ENCODE data around the gene MRPL1. TPM values are rescaled to one million over a fixed set of nuclear protein-coding genes. Genes with fewer than 3 reads are reported as not detected.
"Not testable (repeated sequence)": the region's sequence is repeated elsewhere in the genome, so short reads cannot be mapped to it uniquely, and the experiment has no call there.

The MRPL1 gene
- total RNA-seq, 2 experiments from 2014 or later = 33.6 to 35.8 TPM

DNA sequence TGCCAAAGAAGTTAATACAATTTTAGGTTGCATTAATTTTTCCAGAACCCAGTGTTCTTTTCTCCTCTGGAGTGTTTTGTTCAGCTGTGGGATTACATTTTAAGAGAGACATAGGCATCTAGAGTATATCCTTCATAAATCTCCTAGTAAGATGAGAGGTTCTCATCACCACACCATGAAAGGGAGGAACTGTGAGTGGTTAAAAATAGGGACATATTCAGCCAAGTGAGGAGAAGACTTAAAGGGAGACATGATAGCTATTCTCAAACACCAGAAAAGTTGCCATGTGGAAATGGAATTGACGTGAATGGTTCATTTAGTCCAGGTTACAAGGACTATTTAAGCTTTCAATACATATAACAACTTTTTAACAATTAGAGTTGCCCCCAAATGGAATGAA is 6.5 kb upstream of the MRPL1 start:
- H3K4me3 Mint-ChIP-seq = no peak overlapping the region
- no peaks in the 10 kb centered on the region for H3K27me3 Mint-ChIP-seq
- no peaks in the 10 kb centered on the region for H3K9me3 Mint-ChIP-seq
- no peak for DNase-seq
- peak overlapping the region; percentile 84 for H3K27ac Mint-ChIP-seq
- H3K4me1 Mint-ChIP-seq = peaks cover 80% of the 10 kb centered on the region
- no peaks in the 10 kb centered on the region for H3K36me3 Mint-ChIP-seq (ENCODE audit: low read depth)
- POLR2A ChIA-PET = interaction anchor here (1.5 kb wide), 1 partner anchor 36 kb away, joined by 7 read pairs; no protein-coding TSS in a partner anchor
- CTCF ChIA-PET = interaction anchor here (1.3 to 1.7 kb wide), 5 partner anchors 11 to 38 kb away, joined by 3 to 8 read pairs (median 5); partner anchors contain the start of gene CNOT6L

GRCh38 chr4:77859256-77859655 is 3.4 kb upstream of the MRPL1 start:
- Mint-ChIP-seq H3K27me3 (peaks cover 2% of the 10 kb centered on the region), H3K4me1 (peaks cover 74% of the 10 kb centered on the region), H3K9me3 (no peaks in the 10 kb centered on the region), H3K36me3 (ENCODE audit: low read depth) (peaks cover under 1% of the 10 kb centered on the region), H3K4me3 (no peak overlapping the region), H3K27ac (peak overlapping the region; percentile 28)
- ChIA-PET CTCF (interaction anchor here (1.1 to 3.5 kb wide), 7 partner anchors 9 to 39 kb away, joined by 3 to 14 read pairs (median 4); no protein-coding TSS in a partner anchor), POLR2A (no interaction called here)
- no peak for DNase-seq

GRCh38 chr4:77861495-77861894 is 1.1 kb upstream of the MRPL1 start:
- CTCF ChIA-PET = interaction anchor here (0.7 to 3.5 kb wide), 10 partner anchors 8 to 263 kb away, joined by 3 to 14 read pairs (median 6); no protein-coding TSS in a partner anchor
- Mint-ChIP-seq H3K9me3 (no peaks in the 10 kb centered on the region), H3K4me3 (peak overlapping the region; percentile 97), H3K27me3 (peaks cover 2% of the 10 kb centered on the region), H3K36me3 (ENCODE audit: low read depth) (peaks cover 14% of the 10 kb centered on the region), H3K4me1 (peaks cover 67% of the 10 kb centered on the region), H3K27ac (peak overlapping the region; percentile 98)
- POLR2A ChIA-PET = interaction anchor here (0.8 to 2.0 kb wide), 6 partner anchors 8 to 45 kb away, joined by 3 to 19 read pairs (median 6); no protein-coding TSS in a partner anchor
- DNase-seq = no peak

- H3K4me1 Mint-ChIP-seq = peaks cover 53% of the 10 kb centered on the region
- peak overlapping the region; percentile 98 for H3K27ac Mint-ChIP-seq
- CTCF ChIA-PET = interaction anchor here (0.7 kb wide), 2 partner anchors 36 to 1072 kb away, joined by 3 read pairs; no protein-coding TSS in a partner anchor
- not testable (repeated sequence) for DNase-seq, H3K9me3 Mint-ChIP-seq, H3K27me3 Mint-ChIP-seq
- POLR2A ChIA-PET = interaction anchor here (2.0 kb wide), 1 partner anchor 45 kb away, joined by 11 read pairs; no protein-coding TSS in a partner anchor
- peaks cover 21% of the 10 kb centered on the region for H3K36me3 Mint-ChIP-seq (ENCODE audit: low read depth)
- peak overlapping the region; percentile 97 for H3K4me3 Mint-ChIP-seq
Measured at GRCh38 chr4:77863341-77863740, 711 bp downstream of the MRPL1 start.

DNA sequence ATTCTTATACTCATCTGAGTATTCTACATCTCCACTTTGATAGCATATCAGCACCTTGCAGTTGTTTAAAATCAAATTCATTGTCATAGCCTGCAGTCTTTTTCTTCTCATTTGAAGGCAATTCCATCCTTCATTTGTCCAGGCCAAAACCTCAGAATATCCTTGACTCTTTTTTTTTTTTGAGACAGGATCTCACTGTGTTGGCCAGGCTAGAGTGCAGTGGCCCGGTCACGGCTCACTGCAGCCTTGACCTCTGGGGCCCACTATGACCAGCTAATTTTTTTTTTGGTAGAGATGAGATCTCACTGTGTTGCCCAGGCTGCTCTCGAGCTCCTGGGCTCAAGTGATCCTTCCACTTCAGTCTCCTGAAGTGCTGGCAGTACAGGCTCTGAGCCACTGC is 2.6 kb downstream of the MRPL1 start:
- Mint-ChIP-seq H3K4me1 (peaks cover 59% of the 10 kb centered on the region), H3K9me3 (no peaks in the 10 kb centered on the region), H3K36me3 (ENCODE audit: low read depth) (peaks cover 33% of the 10 kb centered on the region), H3K27ac (no peak overlapping the region), H3K4me3 (no peak overlapping the region), H3K27me3 (peaks cover 2% of the 10 kb centered on the region)
- DNase-seq = no peak
- POLR2A ChIA-PET = interaction anchor here (0.7 kb wide), 1 partner anchor 47 kb away, joined by 3 read pairs; no protein-coding TSS in a partner anchor
- CTCF ChIA-PET = interaction anchor here (1.1 to 1.8 kb wide), 2 partner anchors 16 to 47 kb away, joined by 3 to 4 read pairs; no protein-coding TSS in a partner anchor

DNA sequence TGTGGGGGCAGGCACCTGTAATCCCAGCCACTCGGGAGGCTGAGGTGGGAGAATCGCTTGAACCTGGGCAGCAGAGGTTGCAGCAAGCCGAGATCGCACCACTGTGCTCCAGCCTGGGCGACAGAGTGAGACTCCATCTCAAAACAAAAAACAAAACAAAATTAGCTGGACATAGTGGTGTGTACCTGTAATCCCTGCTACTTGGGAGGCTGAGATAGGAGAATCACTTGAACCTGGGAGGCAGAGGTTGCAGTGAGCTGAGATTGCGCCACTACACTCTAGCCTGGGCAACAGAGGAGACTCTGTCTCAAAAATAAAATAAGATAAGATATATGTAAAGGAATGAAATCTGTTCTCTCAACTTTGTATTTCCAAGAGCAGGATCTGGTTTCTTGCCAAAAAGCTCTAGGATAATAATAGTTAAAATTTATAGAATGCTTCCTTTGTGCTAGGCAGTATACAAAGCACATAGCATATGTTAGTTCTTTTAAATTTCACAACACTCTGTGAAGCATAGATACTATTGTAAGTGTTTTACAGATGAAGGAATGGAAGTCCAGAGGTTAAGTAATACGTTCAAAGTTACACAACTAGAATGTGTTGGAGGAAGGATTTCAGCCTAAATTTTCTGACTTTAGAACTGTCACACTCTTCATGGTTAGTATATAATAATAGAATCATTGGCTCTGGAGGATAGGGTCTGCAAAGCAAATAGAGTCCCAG is 10.3 kb downstream of the MRPL1 start:
- no peak for DNase-seq
- ChIA-PET POLR2A (no interaction called here), CTCF (interaction anchor here (1.0 to 1.5 kb wide), 2 partner anchors 12 to 37 kb away, joined by 3 to 6 read pairs; no protein-coding TSS in a partner anchor)
- Mint-ChIP-seq H3K9me3 (no peaks in the 10 kb centered on the region), H3K4me3 (no peak overlapping the region), H3K4me1 (peaks cover 20% of the 10 kb centered on the region), H3K27ac (no peak overlapping the region), H3K36me3 (ENCODE audit: low read depth) (peaks cover 47% of the 10 kb centered on the region), H3K27me3 (no peaks in the 10 kb centered on the region)

DNA sequence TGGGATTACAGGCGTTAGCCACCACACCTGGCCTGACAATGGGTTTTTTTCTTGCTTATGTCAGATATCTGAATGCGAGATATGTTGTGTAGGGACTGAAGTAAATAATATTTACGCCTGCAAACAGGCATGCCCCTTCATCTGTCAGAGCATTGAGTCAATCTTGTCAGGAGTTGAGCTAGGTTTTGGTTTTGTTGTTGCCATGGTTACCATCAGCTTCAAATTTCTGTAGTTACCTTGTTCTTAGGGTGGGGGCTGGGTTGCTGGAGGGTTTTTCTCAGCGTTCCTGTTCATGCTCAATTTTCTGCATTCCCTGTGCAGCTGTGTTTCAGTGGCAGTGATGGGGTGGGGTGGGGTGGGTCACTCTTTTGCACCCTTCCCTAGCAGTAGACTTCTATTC is 14.5 kb downstream of the MRPL1 start:
- CTCF ChIA-PET = interaction anchor here (0.8 kb wide), 1 partner anchor 15 kb away, joined by 3 read pairs; the partner anchor contains the start of gene MRPL1
- no peaks in the 10 kb centered on the region for H3K9me3 Mint-ChIP-seq

DNA sequence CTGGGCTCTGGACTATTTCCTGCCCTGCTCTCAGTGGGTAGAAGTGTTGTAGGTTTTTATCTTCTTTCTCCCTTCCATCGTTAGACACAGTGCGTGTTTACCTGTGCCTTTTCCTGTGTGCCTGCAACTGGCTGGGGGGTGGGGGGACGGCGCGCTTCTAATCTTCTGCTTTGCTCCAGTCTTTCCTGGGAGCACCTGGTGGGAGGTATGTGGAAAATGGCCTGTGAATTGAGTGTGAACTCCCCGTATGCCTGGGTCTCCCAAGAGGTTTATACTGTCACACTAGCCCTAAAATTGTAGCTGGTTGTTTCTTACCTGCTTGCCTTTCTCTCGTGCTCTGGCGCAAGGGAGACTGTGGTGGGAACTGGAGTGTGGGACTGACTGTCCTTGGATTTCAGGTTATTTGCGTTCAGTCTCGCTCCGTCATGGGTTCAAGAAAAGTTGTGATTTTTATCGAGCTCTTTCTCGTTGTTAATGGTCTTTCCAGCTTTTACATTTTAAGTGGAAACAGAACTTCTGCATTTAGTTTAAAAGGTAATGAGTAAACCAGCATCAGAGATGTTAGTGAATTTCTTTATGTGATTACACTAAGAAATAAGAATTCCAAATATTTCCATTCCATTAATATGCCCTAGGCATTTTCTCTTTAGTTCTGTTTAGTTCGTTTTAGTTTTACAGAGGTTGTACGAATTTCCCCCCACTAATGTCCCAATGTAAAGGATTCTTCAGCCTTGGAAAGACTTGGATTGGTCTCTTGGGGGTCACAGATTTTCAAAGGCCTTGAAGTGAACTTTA is 15.3 kb downstream of the MRPL1 start:
- H3K4me3 Mint-ChIP-seq = no peak overlapping the region
- no peak for DNase-seq
- ChIA-PET CTCF (interaction anchor here (0.8 kb wide), 1 partner anchor 15 kb away, joined by 3 read pairs; the partner anchor contains the start of gene MRPL1), POLR2A (no interaction called here)
- peak overlapping the region; percentile 31 for H3K27ac Mint-ChIP-seq
- no peaks in the 10 kb centered on the region for H3K9me3 Mint-ChIP-seq
- H3K27me3 Mint-ChIP-seq = no peaks in the 10 kb centered on the region
- H3K4me1 Mint-ChIP-seq = peaks cover 25% of the 10 kb centered on the region
- H3K36me3 Mint-ChIP-seq (ENCODE audit: low read depth) = peaks cover 52% of the 10 kb centered on the region

More for the DNA sequence above, 14.5 kb downstream of the MRPL1 start:
- Mint-ChIP-seq H3K27me3 (no peaks in the 10 kb centered on the region), H3K27ac (no peak overlapping the region), H3K36me3 (ENCODE audit: low read depth) (peaks cover 49% of the 10 kb centered on the region), H3K4me3 (no peak overlapping the region), H3K4me1 (peaks cover 22% of the 10 kb centered on the region)
- no peak for DNase-seq
- POLR2A ChIA-PET = no interaction called here

DNA sequence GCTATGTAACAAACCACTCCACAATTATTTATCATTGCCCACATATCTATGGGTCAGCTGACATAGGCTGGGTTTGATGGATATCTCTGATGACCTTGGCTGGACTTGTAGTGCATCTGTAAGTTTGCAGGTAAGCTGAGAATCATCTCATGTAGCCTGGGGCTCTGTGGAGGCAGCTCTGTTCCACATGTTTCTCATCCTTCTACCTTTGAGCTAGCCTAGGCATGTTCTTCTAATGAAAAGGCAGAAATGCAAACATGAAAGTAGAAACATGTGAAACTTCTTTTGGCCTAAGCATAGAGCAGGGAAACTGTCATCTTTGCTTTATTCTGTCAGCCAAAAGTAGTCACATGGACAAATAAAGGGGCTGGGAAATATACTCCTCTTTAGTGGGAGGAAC is 18.2 kb downstream of the MRPL1 start:
- CTCF ChIA-PET = interaction anchor here (0.8 to 1.2 kb wide), 3 partner anchors 12 to 17 kb away, joined by 3 to 4 read pairs (median 4); no protein-coding TSS in a partner anchor
- no peak for DNase-seq
- H3K36me3 Mint-ChIP-seq (ENCODE audit: low read depth) = peaks cover 51% of the 10 kb centered on the region

GRCh38 chr4:77881460-77882295 is 19.0 kb downstream of the MRPL1 start:
- Mint-ChIP-seq H3K27ac (no peak overlapping the region), H3K4me3 (no peak overlapping the region), H3K27me3 (no peaks in the 10 kb centered on the region), H3K36me3 (ENCODE audit: low read depth) (peaks cover 55% of the 10 kb centered on the region), H3K9me3 (peaks cover 2% of the 10 kb centered on the region), H3K4me1 (peaks cover 27% of the 10 kb centered on the region)
- POLR2A ChIA-PET = no interaction called here
- CTCF ChIA-PET = interaction anchor here (0.8 to 1.2 kb wide), 3 partner anchors 13 to 20 kb away, joined by 3 to 4 read pairs (median 4); no protein-coding TSS in a partner anchor
- DNase-seq = no peak

More for the DNA sequence above, 18.2 kb downstream of the MRPL1 start:
- H3K27ac Mint-ChIP-seq = no peak overlapping the region
- H3K9me3 Mint-ChIP-seq = peaks cover 2% of the 10 kb centered on the region
- no peaks in the 10 kb centered on the region for H3K27me3 Mint-ChIP-seq
- peaks cover 27% of the 10 kb centered on the region for H3K4me1 Mint-ChIP-seq
- POLR2A ChIA-PET = no interaction called here
- no peak overlapping the region for H3K4me3 Mint-ChIP-seq

DNA sequence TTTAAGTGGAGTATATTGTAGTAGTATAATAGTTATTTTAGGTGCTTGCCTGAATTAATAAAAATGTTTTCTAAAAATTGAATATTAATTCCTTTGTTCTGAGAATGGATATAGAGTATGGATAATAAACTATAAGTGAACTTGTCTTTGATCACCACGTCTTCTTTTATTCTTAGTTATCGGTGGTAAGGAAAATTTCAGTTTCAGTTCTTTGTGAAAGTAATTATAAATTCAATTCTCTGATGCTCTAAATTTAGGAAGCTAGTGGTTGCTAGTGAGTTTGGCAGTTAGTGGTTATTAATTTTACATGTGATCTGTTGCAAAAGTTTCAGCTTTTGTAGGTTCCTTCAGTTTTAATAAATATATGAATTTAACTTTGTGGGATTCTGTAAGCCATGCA is 30.8 kb downstream of the MRPL1 start:
- Mint-ChIP-seq H3K27me3 (no peaks in the 10 kb centered on the region), H3K36me3 (ENCODE audit: low read depth) (peaks cover 51% of the 10 kb centered on the region), H3K9me3 (no peaks in the 10 kb centered on the region), H3K4me1 (peaks cover 17% of the 10 kb centered on the region), H3K27ac (peak overlapping the region; percentile 25), H3K4me3 (no peak overlapping the region)
- CTCF ChIA-PET = interaction anchor here (0.7 kb wide), 1 partner anchor 15 kb away, joined by 3 read pairs; no protein-coding TSS in a partner anchor
- no peak for DNase-seq
- POLR2A ChIA-PET = interaction anchor here (0.7 kb wide), 1 partner anchor 231 kb away, joined by 3 read pairs; no protein-coding TSS in a partner anchor

- POLR2A ChIA-PET = no interaction called here
- H3K4me1 Mint-ChIP-seq = peaks cover 23% of the 10 kb centered on the region
- H3K27me3 Mint-ChIP-seq = no peaks in the 10 kb centered on the region
- peaks cover 56% of the 10 kb centered on the region for H3K36me3 Mint-ChIP-seq (ENCODE audit: low read depth)
- no peaks in the 10 kb centered on the region for H3K9me3 Mint-ChIP-seq
- CTCF ChIA-PET = interaction anchor here (0.5 kb wide), 1 partner anchor 36 kb away, joined by 3 read pairs; no protein-coding TSS in a partner anchor
- H3K27ac Mint-ChIP-seq = peak overlapping the region; percentile 62
- H3K4me3 Mint-ChIP-seq = peak overlapping the region; percentile 9
- DNase-seq = no peak
Measured at GRCh38 chr4:77899607-77900006, 37.0 kb downstream of the MRPL1 start.
